A549 (cell line): ENCODE results near the gene SUCLA2.

ENCODE experiments used
- BHLHE40 ChIP-seq: IDR thresholded peaks from 2 replicates; pipeline ENCODE4 v1.6.1; 2012; ENCODE audit warnings: low read depth, low read length, inconsistent platforms
- CBX8 ChIP-seq: fragments of 200-600 bp; sonication (generic); IDR thresholded peaks from 2 replicates; pipeline ENCODE4 v1.6.1; 2016
- CHD4 ChIP-seq: fragments of 200-600 bp; sonication (generic); IDR thresholded peaks from 2 replicates; pipeline ENCODE4 v1.6.1; 2016; ENCODE audit warnings: antibody characterized with exemption, mild to moderate bottlenecking, borderline replicate concordance
- EP300 ChIP-seq, 2 experiments: fragments of >200 bp; sonication (Bioruptor Twin); formaldehyde crosslinking; IDR thresholded peaks; 2 replicates in 1 of 2; 3 replicates in 1 of 2; pipeline ENCODE4 v1.6.1; 2016 to 2017
- JUN ChIP-seq, 2 experiments: fragments of >200 bp; sonication (Bioruptor Twin); formaldehyde crosslinking; IDR thresholded peaks; 2 replicates in 1 of 2; 3 replicates in 1 of 2; pipeline ENCODE4 v1.6.1; 2016 to 2017
- JUNB ChIP-seq: fragments of >200 bp; sonication (Bioruptor Twin); formaldehyde crosslinking; IDR thresholded peaks from 2 replicates; pipeline ENCODE4 v1.6.1; 2016
- PHF8 ChIP-seq: fragments of 200-600 bp; sonication (generic); IDR thresholded peaks from 2 replicates; pipeline ENCODE4 v1.6.1; 2016; ENCODE audit warnings: low read depth, mild to moderate bottlenecking, antibody characterized with exemption, moderate library complexity, borderline replicate concordance
- POLR2A ChIP-seq: IDR thresholded peaks from 2 replicates; pipeline ENCODE4 v1.6.1; 2012; ENCODE audit warnings: mild to moderate bottlenecking, low read length
- POLR2AphosphoS2 ChIP-seq: conservative IDR thresholded peaks from 2 replicates; pipeline ENCODE4 v1.6.1; 2012; ENCODE audit warnings: low read length, improper control_type of control experiment, inconsistent platforms
- TF ChIP-seq, protein P1 (sequence below): fragments of >200 bp; sonication (Bioruptor Twin); formaldehyde crosslinking; IDR thresholded peaks from 3 replicates; pipeline ENCODE4 v1.5.1; 2016
- TF ChIP-seq, protein P2 (sequence below): fragments of 450-650 bp; IDR thresholded peaks from 2 replicates; pipeline ENCODE4 v1.6.1; 2014; ENCODE audit warnings: antibody characterized with exemption
- TF ChIP-seq, protein P3 (sequence below): fragments of >200 bp; sonication (Bioruptor Twin); formaldehyde crosslinking; IDR thresholded peaks from 2 replicates; pipeline ENCODE4 v1.6.1; 2016
- TF ChIP-seq, protein P4 (sequence below): IDR thresholded peaks from 2 replicates; pipeline ENCODE4 v1.6.1; 2012; ENCODE audit warnings: low read depth, borderline replicate concordance

DNA sequence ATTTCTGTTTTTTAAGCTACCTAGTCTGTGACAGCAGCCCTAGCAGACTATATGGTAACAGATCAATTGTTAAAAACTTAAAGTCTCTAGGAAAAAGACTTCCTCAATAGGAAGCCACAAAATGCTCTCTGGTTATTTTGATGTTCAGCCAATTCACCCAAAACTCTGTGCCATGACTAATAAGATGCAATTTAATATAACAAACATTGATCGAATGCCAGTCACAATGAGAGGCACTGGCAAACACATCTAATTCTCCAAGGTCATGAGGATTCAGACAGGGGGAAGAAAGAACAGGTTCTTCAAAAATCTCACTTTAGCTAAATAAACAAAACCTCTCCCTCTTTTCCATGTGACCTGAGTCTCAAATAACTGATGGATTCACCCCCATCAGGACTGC, 107.5 kb downstream of the SUCLA2 start:
- TF ChIP-seq, protein P1, sequence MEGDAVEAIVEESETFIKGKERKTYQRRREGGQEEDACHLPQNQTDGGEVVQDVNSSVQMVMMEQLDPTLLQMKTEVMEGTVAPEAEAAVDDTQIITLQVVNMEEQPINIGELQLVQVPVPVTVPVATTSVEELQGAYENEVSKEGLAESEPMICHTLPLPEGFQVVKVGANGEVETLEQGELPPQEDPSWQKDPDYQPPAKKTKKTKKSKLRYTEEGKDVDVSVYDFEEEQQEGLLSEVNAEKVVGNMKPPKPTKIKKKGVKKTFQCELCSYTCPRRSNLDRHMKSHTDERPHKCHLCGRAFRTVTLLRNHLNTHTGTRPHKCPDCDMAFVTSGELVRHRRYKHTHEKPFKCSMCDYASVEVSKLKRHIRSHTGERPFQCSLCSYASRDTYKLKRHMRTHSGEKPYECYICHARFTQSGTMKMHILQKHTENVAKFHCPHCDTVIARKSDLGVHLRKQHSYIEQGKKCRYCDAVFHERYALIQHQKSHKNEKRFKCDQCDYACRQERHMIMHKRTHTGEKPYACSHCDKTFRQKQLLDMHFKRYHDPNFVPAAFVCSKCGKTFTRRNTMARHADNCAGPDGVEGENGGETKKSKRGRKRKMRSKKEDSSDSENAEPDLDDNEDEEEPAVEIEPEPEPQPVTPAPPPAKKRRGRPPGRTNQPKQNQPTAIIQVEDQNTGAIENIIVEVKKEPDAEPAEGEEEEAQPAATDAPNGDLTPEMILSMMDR: no peak
- TF ChIP-seq CHD4: no peak
- TF ChIP-seq CBX8: no peak
- TF ChIP-seq, protein P2, sequence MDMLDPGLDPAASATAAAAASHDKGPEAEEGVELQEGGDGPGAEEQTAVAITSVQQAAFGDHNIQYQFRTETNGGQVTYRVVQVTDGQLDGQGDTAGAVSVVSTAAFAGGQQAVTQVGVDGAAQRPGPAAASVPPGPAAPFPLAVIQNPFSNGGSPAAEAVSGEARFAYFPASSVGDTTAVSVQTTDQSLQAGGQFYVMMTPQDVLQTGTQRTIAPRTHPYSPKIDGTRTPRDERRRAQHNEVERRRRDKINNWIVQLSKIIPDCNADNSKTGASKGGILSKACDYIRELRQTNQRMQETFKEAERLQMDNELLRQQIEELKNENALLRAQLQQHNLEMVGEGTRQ: no peak
- no peak for TF ChIP-seq POLR2A
- TF ChIP-seq, protein P3, sequence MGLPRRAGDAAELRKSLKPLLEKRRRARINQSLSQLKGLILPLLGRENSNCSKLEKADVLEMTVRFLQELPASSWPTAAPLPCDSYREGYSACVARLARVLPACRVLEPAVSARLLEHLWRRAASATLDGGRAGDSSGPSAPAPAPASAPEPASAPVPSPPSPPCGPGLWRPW: no peak
- TF ChIP-seq POLR2AphosphoS2: no peak
- TF ChIP-seq BHLHE40: no peak
- no peak for TF ChIP-seq EP300 (IDR thresholded peaks at IDR 0.05)
- TF ChIP-seq JUN (IDR thresholded peaks at IDR 0.05): no peak
- TF ChIP-seq, protein P4, sequence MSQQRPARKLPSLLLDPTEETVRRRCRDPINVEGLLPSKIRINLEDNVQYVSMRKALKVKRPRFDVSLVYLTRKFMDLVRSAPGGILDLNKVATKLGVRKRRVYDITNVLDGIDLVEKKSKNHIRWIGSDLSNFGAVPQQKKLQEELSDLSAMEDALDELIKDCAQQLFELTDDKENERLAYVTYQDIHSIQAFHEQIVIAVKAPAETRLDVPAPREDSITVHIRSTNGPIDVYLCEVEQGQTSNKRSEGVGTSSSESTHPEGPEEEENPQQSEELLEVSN: no peak
- TF ChIP-seq JUNB: no peak
- TF ChIP-seq PHF8: no peak
